WI38 (cell line): ENCODE measurements around the gene PON2.

ENCODE experiments used
- H3K4me3 ChIP-seq: 2 replicates; pipeline ENCODE4 v1.5.1; 2011; ENCODE audit warnings: low read depth, mild to moderate bottlenecking, control low read depth, low read length
- TF ChIP-seq, protein P1 (sequence below): IDR thresholded peaks from 2 replicates; pipeline ENCODE4 v1.5.1; 2012; ENCODE audit warnings: low read depth, mild to moderate bottlenecking, control low read depth, low read length

The PON2 gene

GRCh38 chr7:95421000-95421846 lies 13.6 kb downstream of the PON2 start:
- TF ChIP-seq, protein P1, sequence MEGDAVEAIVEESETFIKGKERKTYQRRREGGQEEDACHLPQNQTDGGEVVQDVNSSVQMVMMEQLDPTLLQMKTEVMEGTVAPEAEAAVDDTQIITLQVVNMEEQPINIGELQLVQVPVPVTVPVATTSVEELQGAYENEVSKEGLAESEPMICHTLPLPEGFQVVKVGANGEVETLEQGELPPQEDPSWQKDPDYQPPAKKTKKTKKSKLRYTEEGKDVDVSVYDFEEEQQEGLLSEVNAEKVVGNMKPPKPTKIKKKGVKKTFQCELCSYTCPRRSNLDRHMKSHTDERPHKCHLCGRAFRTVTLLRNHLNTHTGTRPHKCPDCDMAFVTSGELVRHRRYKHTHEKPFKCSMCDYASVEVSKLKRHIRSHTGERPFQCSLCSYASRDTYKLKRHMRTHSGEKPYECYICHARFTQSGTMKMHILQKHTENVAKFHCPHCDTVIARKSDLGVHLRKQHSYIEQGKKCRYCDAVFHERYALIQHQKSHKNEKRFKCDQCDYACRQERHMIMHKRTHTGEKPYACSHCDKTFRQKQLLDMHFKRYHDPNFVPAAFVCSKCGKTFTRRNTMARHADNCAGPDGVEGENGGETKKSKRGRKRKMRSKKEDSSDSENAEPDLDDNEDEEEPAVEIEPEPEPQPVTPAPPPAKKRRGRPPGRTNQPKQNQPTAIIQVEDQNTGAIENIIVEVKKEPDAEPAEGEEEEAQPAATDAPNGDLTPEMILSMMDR, result no peak
- H3K4me3 ChIP-seq, result no peak overlapping the region

DNA sequence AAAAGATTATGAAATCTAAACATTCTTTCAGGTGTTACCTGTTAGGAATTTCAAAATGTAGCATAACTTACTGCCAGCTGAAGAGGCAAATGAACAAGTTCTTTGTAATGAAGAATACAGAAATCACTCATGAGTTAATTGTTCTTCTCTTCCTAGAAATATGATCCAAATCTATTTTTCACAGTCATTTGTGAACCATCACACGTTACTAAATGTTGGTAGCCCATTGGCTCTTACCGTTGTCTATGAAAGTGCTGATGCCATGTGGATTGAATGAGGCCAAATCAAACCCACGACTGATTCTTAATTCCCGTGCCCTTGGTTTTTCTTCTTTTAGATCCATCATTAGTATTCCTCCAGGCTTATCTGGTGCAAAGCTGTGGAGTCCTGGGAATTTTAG lies 22.8 kb downstream of the PON2 start:
- no peak overlapping the region for H3K4me3 ChIP-seq
- TF ChIP-seq, protein P1, result no peak

GRCh38 chr7:95411666-95412065 lies 23.2 kb downstream of the PON2 start:
- no peak overlapping the region for H3K4me3 ChIP-seq
- TF ChIP-seq, protein P1, result no peak

DNA sequence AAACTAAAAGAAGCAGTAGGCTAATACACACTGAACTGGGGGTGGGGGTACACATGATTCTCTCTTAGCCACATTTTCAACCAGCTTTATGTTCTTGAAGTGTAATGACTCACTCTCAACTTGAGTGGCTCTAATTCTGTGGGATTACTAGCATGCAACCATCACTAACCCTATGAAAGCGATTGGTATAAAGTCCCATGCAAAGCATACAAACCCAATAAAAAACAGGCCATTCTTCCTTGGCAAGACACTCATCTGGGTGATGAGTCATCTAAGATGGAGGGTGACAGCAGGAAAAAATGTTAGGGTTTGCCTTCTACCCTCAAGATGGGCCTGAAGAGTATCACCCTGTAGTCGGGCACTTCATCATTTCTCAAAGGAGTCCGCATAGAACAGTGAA lies 23.8 kb downstream of the PON2 start:
- TF ChIP-seq, protein P1, result no peak
- H3K4me3 ChIP-seq, result no peak overlapping the region

DNA sequence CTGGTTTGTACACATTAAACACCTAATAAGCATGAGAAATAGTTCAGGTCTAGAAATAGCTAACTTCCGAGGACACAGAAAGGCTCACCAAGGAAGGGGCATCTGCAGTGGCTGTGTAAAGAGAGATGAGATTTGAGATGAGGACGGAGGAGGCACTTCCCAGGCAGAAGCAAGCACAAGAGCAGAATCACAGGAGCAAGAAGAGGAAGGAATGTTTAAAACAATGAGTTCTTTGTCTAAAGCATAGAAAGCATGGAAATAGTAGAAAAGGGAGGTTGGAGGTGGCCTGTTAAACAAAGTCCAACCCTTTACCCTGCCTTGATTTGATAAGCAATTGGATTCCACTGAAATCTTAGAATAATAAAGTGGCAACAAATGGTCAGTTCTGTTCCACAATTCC lies 27.1 kb downstream of the PON2 start:
- TF ChIP-seq, protein P1, result no peak
- no peak overlapping the region for H3K4me3 ChIP-seq

DNA sequence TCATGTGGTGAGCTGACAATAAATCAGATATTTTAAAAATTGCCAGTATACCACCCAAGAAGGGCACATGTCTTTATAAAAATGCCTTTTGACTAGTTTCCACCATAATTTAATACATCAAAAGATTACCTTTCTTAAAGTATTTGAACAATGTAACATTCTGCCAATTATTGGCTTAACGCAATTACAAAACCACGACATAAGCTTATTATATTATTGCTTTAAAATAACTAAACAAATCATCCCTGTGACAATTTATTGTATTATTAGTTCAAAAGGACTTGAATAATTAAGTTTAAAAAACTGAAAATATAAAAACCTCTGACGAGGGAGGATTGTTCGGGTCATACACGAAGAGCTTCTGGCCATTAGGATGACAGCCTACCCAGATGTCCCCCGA lies 29.0 kb downstream of the PON2 start:
- H3K4me3 ChIP-seq, result no peak overlapping the region
- TF ChIP-seq, protein P1, result no peak

GRCh38 chr7:95405208-95405607 lies 29.6 kb downstream of the PON2 start:
- TF ChIP-seq, protein P1, result no peak
- H3K4me3 ChIP-seq, result no peak overlapping the region
